ENCODE results near the gene CCIN. TPM values are rescaled to one million over a fixed set of nuclear protein-coding genes. Genes with fewer than 3 reads are reported as not detected.
A peak's percentile ranks its signal among the peaks of the same experiment; 100 is the strongest.

The CCIN gene
- total RNA-seq, 4 donors from 2014 or later: not detected

GRCh38 chr9:36151316-36152210 is 17.6 kb upstream of the CCIN start:
- WGBS, 2 donors (ENCODE audit: low coverage in 1 of 2): 60 to 90% methylated on average over 6 to 14 of the region's 14 CpGs
- DNase-seq: peak; percentile 81

GRCh38 chr9:36152741-36153438 is 16.3 kb upstream of the CCIN start:
- H3K27me3 ChIP-seq: no peaks in the 10 kb centered on the region
- 60 to 87% methylated on average over 1 to 10 of the region's 10 CpGs for whole genome bisulfite sequencing, 2 donors (ENCODE audit: low coverage in 1 of 2)
- peak overlapping the region; percentile 60 to 87 (median 86) for H3K27ac ChIP-seq
- H3K4me1 ChIP-seq: peaks cover 25 to 68% (median 51%) of the 10 kb centered on the region in 4 donors
- DNase-seq: no peak
- in situ Hi-C loops (cut with MboI; ENCODE audit: low pct_ligation_motif_present in 1 of 4, low pct_unique_long_range_greater_than_20kb in 1 of 4, low sequenced_read_pairs in 3 of 4) (loop anchor here in 1 of 4 donors (25.0 kb wide), 1 partner anchor 116 kb away; the partner anchor contains the start of gene RECK), intact Hi-C loops (cut with DNase I; ENCODE audit: low total_unique reads) (no loop called here)
- H3K4me3 ChIP-seq: no peak overlapping the region
- H3K36me3 ChIP-seq: peaks cover 0 to 16% (median 5%) of the 10 kb centered on the region in 4 donors
- TF ChIP-seq POLR2A (IDR thresholded peaks at IDR 0.05) (no peak), POLR2AphosphoS5 (IDR thresholded peaks at IDR 0.05) (no peak), EP300 (IDR thresholded peaks at IDR 0.05; ENCODE audit: low read depth) (no peak), CTCF (IDR thresholded peaks at IDR 0.05) (no peak)
- no peaks in the 10 kb centered on the region for H3K9me3 ChIP-seq

More at GRCh38 chr9:36151316-36152210, 17.6 kb upstream of the CCIN start:
- Histone ChIP-seq H3K4me3 (peak overlapping the region in 1 of 4 donors; percentile 8), H3K4me1 (peaks cover 27 to 76% (median 53%) of the 10 kb centered on the region in 4 donors), H3K27ac (peak overlapping the region; percentile 76 to 92 (median 88)), H3K27me3 (no peaks in the 10 kb centered on the region), H3K9me3 (no peaks in the 10 kb centered on the region), H3K36me3 (peaks cover 0 to 12% (median 4%) of the 10 kb centered on the region in 4 donors)
- intact Hi-C loops (cut with DNase I; ENCODE audit: low total_unique reads) (no loop called here), in situ Hi-C loops (cut with MboI; ENCODE audit: low pct_ligation_motif_present in 1 of 4, low pct_unique_long_range_greater_than_20kb in 1 of 4, low sequenced_read_pairs in 3 of 4) (loop anchor here in 1 of 4 donors (25.0 kb wide), 1 partner anchor 114 kb away; the partner anchor contains the start of gene RECK)
- peak; percentile 33 to 49 (median 46) for TF ChIP-seq POLR2AphosphoS5 (IDR thresholded peaks at IDR 0.05)
- no peak for TF ChIP-seq POLR2A (IDR thresholded peaks at IDR 0.05)

GRCh38 chr9:36153746-36154145 is 15.4 kb upstream of the CCIN start:
- H3K27ac ChIP-seq: peak overlapping the region; percentile 60 to 87 (median 86)
- in situ Hi-C loops (cut with MboI; ENCODE audit: low pct_ligation_motif_present in 1 of 4, low pct_unique_long_range_greater_than_20kb in 1 of 4, low sequenced_read_pairs in 3 of 4) (loop anchor here in 1 of 4 donors (25.0 kb wide), 1 partner anchor 116 kb away; the partner anchor contains the start of gene RECK), intact Hi-C loops (cut with DNase I; ENCODE audit: low total_unique reads) (no loop called here)
- H3K36me3 ChIP-seq: peaks cover 0 to 16% (median 5%) of the 10 kb centered on the region in 4 donors
- H3K27me3 ChIP-seq: no peaks in the 10 kb centered on the region
- no peaks in the 10 kb centered on the region for H3K9me3 ChIP-seq
- no peak for TF ChIP-seq EP300 (IDR thresholded peaks at IDR 0.05; ENCODE audit: low read depth)
- TF ChIP-seq POLR2AphosphoS5 (IDR thresholded peaks at IDR 0.05): no peak
- no peak for TF ChIP-seq CTCF (IDR thresholded peaks at IDR 0.05)
- no peak for TF ChIP-seq POLR2A (IDR thresholded peaks at IDR 0.05)
- no peak for DNase-seq
- WGBS, 2 donors (ENCODE audit: low coverage in 1 of 2): 66 to 86% methylated on average over 5 to 9 of the region's 9 CpGs
- peaks cover 19 to 61% (median 47%) of the 10 kb centered on the region in 4 donors for H3K4me1 ChIP-seq
- no peak overlapping the region for H3K4me3 ChIP-seq

- Histone ChIP-seq H3K9me3 (no peaks in the 10 kb centered on the region), H3K36me3 (peaks cover 0 to 16% (median 5%) of the 10 kb centered on the region in 4 donors), H3K4me1 (peaks cover 12 to 54% (median 40%) of the 10 kb centered on the region in 4 donors), H3K4me3 (no peak overlapping the region), H3K27me3 (no peaks in the 10 kb centered on the region), H3K27ac (peak overlapping the region; percentile 60 to 87 (median 86))
- peak in 1 of 3 donors; percentile 20 for TF ChIP-seq POLR2AphosphoS5 (IDR thresholded peaks at IDR 0.05)
- TF ChIP-seq EP300 (IDR thresholded peaks at IDR 0.05; ENCODE audit: low read depth): no peak
- no peak for TF ChIP-seq POLR2A (IDR thresholded peaks at IDR 0.05)
- no peak for TF ChIP-seq CTCF (IDR thresholded peaks at IDR 0.05)
- no peak for DNase-seq
- intact Hi-C loops (cut with DNase I; ENCODE audit: low total_unique reads) (no loop called here), in situ Hi-C loops (cut with MboI; ENCODE audit: low pct_ligation_motif_present in 1 of 4, low pct_unique_long_range_greater_than_20kb in 1 of 4, low sequenced_read_pairs in 3 of 4) (loop anchor here in 1 of 4 donors (25.0 kb wide), 1 partner anchor 117 kb away; the partner anchor contains the start of gene RECK)
- WGBS, 2 donors (ENCODE audit: low coverage in 1 of 2): 40 to 58% methylated on average over 6 to 11 of the region's 11 CpGs
Observed at GRCh38 chr9:36154331-36154952, 14.7 kb upstream of the CCIN start.

All from transverse colon (tissue), 4 donors.